GM04504 (cell line): Measurements from ENCODE around the gene SORL1.

Source experiments
- DNase-seq: peaks from one replicate; pipeline ENCODE4 v3.0.0-alpha.2; 2012; ENCODE audit warnings: low read depth

Gene SORL1

GRCh38 chr11:121431820-121432526, 20.1 kb upstream of the SORL1 start:
- DNase-seq: no peak

DNA sequence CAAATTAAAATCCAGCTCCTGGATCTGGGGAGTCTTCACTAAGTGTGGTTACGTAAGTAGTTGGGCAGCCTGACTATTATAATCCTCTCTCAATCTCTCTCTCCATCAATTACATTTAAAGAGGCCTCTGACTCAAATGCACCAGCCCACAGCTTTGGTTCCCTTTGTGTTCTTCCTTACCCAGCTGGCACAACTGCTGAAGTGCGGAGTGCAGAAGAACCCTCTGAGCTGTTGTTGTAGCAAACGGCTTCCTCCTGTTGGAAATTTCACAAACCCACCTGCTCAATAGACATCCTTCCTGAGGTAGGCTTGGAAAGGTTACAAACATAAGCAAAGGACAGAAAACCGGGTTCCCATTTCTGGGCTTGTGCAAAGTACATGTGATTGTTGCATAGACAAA, 17.0 kb upstream of the SORL1 start:
- no peak for DNase-seq

DNA sequence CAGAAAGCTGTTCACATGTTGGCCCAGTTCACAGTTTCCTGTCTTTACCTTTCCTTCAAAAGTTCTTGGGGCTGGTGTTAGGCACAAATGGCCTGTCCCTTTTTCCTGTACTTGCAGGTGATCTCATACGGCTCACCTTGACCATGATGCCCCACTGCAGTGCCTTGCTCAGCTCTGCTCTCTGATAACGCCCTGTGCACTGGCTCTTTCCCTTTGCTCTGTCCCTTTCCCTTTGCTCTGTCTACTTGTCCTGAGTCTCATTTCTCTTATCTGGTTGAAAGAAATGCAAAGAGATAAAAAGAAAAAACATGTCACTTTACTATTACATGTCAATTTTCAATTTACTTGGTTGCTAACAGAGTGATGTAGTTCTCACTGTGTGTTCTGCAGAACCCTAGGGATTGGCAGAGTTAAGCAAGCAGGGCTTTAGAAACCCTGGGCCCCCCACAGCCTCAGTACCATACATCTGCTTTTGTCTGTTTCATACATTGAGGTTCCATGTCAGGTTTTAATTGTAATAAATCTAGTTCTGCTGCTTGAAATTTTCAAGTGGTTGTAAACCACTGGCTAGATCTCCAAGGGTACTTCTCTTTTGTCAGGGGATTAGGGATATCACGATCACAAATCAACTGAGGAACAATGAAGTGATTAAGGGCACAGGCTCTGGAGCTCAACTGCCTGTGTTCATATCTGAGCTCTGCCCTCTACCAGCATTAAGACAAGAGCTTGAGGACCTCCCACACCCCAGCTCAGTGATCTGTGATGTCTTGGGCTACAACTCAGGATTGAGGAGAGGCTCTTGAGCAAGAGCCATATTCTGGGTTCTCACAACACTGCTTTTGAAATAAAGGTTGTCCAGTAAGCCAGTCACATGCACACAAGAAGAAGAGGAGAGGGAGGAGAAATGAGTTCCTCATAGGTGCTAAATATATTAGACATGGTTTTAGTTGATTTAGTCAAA, 16.3 kb upstream of the SORL1 start:
- no peak for DNase-seq

DNA sequence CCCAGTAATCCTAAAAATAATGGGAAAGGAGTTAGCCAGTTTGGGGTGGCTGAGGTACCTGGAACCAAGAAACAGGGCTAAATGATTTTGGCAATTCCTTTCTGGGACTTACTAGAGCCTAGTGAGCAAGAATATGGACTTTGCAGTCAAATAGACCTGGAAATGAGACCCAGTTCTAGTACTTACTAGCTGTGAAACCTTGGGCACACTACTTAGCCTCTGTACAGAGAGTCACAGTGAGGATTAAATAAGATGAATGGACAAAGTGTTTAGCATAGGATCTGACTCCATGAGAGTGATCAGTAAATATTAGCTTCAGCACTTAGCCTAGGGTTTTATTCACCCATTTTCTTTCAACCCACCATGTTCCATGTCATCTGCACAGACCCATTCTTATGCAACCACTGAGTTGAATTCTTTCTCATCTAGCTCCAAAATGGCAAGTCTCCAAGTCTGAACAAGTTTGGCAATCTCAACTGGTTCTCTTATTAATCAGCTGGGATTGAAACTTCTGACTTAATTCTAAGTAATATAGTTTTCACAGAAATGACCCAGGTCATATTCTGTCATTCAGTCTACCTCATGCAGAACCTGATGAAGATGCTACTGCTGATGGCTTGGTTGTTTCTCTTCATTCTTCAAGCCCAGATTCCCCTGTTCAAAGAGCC, 15.0 kb upstream of the SORL1 start:
- no peak for DNase-seq

DNA sequence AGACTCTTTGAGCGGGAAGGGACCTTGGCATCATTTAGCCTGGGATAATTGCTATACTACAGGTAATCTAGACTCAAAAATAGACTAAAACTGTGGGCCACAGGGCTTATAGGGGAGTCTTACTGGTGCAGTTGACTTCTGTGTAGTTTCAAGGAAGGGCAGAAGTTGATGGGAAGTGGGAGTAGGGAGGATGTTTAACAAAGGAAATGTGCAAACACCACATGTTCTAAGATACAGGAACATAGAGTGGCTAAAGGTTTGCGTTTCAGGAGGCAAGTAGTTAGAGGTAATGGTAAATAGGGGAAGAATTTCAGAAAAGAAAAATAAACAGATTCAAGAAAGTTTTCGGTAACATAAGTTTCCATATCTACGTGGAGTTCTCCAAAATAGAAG, 14.4 kb upstream of the SORL1 start:
- no peak for DNase-seq

GRCh38 chr11:121439337-121439736, 12.8 kb upstream of the SORL1 start:
- no peak for DNase-seq

- DNase-seq: no peak
Measured at GRCh38 chr11:121439759-121440158, 12.4 kb upstream of the SORL1 start.

GRCh38 chr11:121441521-121441920, 10.6 kb upstream of the SORL1 start:
- DNase-seq: no peak

DNA sequence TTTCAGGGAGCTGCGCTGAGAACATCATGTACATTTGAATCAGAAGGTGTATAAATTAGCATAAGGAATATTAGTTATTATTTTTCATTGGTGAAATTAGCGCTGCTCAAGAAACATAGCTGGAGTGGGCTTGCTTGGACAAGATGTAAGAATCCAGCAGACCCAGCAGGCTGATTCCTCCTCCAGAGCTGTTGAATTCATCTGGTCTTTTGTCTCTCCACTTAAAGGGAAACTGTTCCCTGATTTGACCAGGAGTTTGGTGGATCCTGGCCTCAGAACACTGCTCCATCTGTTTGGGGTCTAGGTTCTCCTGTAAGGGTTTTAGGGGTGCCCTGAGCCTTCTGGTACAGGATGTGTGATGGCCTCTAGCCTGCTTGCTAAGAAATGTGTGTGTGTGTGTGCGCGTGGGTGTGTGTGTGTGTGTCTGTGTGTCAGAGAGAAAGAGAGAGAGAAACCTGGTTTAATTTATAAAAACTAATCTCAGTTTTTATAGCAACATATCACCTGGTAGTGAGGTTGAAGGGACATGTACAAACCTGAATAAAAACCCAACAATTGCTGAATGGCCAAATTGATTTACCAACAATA, 8.3 kb upstream of the SORL1 start:
- DNase-seq: no peak

DNA sequence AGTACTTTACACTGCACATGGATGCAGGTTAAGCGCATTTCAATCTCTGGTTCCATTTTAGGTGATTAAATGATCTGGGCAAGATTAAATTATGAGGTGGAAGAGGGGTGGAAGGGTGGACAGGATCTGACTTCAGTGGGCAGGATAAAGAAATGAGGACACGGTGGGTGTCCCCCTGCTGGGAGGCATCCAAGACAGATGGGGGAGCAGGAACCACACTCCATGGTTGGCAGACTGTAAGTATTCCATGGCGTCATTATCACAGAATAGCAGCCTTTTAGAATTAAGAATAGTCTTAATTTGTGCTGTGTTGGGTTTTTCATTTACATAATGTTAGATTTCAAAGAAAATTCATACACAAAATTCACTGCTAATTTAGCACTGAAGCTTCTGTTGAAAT, 7.6 kb upstream of the SORL1 start:
- DNase-seq: no peak

DNA sequence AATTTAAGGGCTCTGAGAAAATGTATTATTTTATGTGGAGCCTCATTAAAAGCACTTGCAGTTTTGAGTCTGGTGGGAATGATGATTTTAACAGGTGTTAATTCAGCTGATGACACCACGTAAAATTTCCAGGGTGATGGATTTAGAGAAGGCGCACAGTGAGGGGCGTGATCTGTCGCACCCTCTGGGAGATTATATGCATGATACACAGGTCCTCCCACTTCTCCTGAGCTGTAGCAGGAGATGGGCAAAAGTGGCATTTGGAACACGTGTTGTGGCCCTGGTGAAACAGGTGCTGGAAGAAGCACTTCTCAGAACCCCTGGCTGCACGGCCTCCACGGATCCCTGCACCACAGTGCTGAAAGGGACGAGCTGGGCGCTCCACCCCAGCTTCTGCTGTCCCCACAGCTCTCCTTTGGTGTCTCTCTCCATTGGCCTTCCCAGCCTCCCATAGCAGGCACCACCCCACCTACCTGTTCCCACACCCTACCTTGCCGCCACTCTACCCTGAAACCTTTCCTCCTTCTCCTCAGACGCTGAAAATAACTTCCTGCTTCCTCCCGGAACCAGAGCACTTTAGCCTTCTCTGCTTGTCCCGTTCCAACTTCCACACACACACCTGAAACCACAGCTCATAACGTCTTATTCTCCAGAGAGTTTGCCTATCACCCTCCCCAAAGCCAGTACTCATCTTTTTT, 6.9 kb upstream of the SORL1 start:
- DNase-seq: no peak

GRCh38 chr11:121446752-121447156, 5.4 kb upstream of the SORL1 start:
- no peak for DNase-seq

DNA sequence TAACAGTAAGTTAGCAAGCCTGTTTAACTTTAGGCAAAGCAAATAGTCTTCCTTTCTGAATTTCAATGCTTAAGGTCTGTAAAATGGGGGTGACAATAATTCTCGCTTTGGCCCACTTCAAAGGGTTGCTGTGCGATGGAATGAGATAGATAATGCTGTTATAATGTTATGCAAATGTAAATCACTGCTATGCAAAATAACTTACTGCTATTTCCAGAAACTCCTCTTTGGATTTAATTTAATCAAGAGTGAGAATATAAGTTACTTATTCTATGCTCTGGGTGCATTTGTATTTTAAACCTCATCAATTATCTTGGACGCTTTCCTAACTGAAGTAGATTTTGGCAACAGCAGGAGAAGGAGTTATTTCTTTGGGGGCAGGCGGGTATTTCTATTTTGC, 4.1 kb upstream of the SORL1 start:
- no peak for DNase-seq

GRCh38 chr11:121448431-121448941, 3.6 kb upstream of the SORL1 start:
- DNase-seq: no peak

GRCh38 chr11:121449123-121449522, 3.0 kb upstream of the SORL1 start:
- DNase-seq: no peak

DNA sequence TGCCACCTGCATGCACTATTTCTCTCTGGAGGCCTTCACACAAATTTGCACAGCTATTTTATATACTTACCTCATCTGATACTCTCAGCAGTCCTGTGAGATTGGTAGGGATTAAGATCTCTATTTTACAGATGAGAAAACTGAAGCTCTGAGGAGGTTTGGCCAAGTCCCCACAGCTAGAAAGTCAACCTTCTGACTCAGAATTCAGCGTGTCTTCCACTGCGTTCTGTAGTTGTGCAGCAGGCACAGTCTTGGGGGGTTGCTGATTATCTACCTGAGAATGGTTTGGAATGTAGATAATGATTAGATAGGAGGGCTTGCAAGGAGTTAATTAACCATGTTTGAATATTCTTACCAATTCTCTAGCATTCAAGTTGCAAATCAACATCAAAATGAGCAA, 2.5 kb upstream of the SORL1 start:
- no peak for DNase-seq

GRCh38 chr11:121450401-121450800, 1.7 kb upstream of the SORL1 start:
- DNase-seq: no peak

GRCh38 chr11:121451178-121451985, 732 bp upstream of the SORL1 start:
- no peak for DNase-seq

GRCh38 chr11:121452609-121453150, 566 bp downstream of the SORL1 start, which contains the start of gene SORL1-AS1:
SORL1-AS1 (minus strand) TSS chr11:121452967.
- DNase-seq: no peak

DNA sequence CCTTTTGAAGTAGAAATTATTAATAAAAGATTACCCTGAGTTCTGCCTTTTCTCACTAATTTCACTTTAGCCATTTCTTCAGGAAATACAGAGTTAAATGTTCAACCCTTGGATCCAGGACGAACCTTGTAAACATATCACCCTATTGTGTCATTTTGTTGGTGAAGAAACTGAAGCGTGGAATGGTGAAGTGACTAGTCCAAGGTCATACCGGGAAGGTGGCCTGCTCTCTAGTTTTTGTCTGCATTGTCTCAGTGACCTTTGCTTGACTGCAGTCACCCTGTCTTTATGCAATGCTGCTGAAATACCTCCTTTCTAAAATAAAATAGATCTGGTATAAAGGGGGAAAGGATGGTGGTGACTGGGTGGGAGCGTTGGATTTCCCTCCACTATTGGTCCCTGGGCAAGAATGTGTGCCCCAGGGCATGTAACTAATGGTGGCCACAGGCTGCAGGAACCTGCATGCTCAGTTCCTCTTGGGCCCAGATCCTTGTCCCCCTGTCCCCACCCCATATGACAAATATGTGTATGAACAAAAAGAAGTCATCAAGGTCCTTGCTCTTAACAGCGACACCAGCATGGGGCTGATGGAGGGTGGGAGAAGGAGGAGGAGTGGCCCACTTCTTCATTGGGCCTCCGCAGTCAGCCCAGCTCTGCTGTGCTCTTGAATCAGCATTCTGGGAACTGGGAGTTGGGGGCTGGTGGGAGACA, 1.6 kb downstream of the SORL1 start:
- no peak for DNase-seq
